Kidney epithelial cell (primary cell): ENCODE data around the gene ZNF219. TPM values are rescaled to one million over a fixed set of nuclear protein-coding genes. Genes with fewer than 3 reads are reported as not detected.

ENCODE experiments used
- DNase-seq: peaks from one replicate; pipeline ENCODE4 v3.0.0-alpha.2; 2010; ENCODE audit warnings: low read depth
- H3K27me3 ChIP-seq: 2 replicates; pipeline ENCODE4 v1.6.0; 2011; ENCODE audit warnings: low read length; ENCODE audit not compliant: control insufficient read depth, insufficient read depth
- H3K36me3 ChIP-seq: 2 replicates; pipeline ENCODE4 v1.5.1; 2011; ENCODE audit warnings: low read length; ENCODE audit not compliant: control insufficient read depth, insufficient read depth
- H3K4me3 ChIP-seq: 2 replicates; pipeline ENCODE4 v1.5.1; 2011; ENCODE audit warnings: low read depth, mild to moderate bottlenecking, control low read depth, low read length
- total RNA-seq: library from RNA; depleted of rRNA; stranded (reverse); fragments of >200 nt; gene quantifications from 2 replicates; pipeline ENCODE4 v1.2.3, GENCODE V29; 2015
- TF ChIP-seq, protein P1 (sequence below): IDR thresholded peaks from 2 replicates; pipeline ENCODE4 v1.5.1; 2011; ENCODE audit warnings: mild to moderate bottlenecking, moderate library complexity, low read length, control low read depth, inconsistent platforms; ENCODE audit not compliant: insufficient read depth, poor library complexity, severe bottlenecking

Gene ZNF219
- total RNA-seq, 1 donor from 2014 or later, result 25.5 TPM

DNA sequence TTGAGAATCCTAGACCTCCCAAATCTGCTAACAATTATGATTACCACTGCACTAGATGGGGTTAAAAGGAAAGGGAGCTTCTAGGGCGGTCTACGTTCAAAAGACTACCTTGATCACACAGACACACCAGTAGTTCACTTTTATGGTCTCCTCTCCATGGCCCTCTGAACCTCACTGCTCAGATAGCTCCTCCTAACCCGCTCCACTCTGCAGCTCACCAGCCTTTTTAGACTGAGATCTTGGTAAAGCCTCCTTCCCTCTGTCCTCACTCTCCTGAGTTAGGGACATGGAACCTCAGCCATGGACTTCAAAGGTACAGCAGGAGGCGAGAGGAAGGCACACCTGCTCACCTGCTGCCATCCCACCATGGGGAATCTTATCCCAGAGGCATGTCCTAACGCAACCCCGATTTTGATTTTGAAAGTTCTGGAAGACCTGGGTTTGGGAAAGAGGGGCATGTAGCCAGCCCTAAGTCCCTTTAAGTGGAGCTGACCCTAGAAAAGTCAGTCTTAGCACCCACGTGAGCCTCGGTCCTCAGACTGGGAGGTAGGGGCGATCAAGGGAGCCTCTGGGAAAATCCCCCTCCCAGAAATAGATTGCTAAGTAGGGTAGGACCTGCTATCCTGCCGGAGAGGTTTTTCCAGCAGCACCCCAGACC, 1.3 kb downstream of the ZNF219 start:
- H3K4me3 ChIP-seq, result peak overlapping the region; percentile 42
- no peaks in the 10 kb centered on the region for H3K27me3 ChIP-seq
- no peaks in the 10 kb centered on the region for H3K36me3 ChIP-seq
- TF ChIP-seq, protein P1, sequence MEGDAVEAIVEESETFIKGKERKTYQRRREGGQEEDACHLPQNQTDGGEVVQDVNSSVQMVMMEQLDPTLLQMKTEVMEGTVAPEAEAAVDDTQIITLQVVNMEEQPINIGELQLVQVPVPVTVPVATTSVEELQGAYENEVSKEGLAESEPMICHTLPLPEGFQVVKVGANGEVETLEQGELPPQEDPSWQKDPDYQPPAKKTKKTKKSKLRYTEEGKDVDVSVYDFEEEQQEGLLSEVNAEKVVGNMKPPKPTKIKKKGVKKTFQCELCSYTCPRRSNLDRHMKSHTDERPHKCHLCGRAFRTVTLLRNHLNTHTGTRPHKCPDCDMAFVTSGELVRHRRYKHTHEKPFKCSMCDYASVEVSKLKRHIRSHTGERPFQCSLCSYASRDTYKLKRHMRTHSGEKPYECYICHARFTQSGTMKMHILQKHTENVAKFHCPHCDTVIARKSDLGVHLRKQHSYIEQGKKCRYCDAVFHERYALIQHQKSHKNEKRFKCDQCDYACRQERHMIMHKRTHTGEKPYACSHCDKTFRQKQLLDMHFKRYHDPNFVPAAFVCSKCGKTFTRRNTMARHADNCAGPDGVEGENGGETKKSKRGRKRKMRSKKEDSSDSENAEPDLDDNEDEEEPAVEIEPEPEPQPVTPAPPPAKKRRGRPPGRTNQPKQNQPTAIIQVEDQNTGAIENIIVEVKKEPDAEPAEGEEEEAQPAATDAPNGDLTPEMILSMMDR, result no peak
- DNase-seq, result no peak

DNA sequence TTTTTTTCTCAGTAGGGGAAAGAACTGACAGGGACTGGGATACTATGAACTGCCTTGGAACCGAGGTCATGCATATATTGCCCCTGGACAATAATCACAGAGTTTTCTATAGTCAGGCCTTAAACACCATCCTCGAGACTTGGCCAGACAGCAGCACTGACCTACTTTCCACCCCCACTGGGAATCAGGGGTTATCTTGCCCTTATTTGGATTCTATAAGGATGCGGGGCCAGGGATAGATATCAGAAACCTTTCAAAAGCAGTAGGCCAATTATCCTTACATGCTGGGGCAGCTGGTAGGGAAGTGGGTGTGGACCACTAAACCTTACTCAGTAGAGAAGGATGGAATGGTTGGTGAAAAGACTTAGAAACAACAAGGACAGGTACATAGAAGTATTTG, 2.0 kb downstream of the ZNF219 start:
- Histone ChIP-seq H3K36me3 (no peaks in the 10 kb centered on the region), H3K4me3 (no peak overlapping the region), H3K27me3 (no peaks in the 10 kb centered on the region)
- no peak for DNase-seq
- TF ChIP-seq, protein P1, result no peak

DNA sequence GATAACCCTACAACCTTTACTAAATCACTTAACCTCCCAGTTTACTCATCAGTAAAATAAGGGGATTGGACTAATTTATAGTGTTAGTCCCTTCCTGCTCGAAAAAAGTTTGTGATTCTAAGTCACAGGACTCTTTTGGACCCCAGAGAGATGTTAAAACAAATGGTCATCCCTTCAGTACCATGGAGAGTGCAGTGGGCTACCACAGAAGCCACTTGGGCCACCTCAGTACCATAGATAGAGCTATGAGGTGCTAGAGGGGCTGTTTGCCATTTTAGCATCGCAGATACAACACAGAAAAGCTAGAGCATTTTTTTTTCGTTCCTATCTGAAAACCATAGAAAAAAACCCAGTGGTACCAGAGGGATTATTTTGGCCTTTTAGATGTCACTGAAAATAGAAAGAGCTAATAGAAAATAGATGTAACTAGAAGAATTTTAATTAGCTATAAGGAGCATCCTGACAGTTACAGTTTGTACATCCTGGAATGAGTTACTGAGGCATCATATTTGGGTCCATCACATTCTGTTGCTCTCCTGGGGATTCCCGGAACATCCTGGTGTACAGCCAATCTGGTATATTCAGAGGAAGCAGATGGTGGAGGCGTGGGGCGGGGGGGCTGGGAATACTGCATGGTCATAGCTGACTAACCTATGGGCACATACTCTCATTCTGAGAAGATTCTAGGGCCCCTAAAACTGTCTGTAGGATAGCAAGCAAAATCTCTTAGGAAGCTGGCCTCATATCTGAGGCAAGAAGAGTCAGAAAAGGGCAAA, 2.8 kb downstream of the ZNF219 start:
- TF ChIP-seq, protein P1, result no peak
- Histone ChIP-seq H3K27me3 (no peaks in the 10 kb centered on the region), H3K36me3 (no peaks in the 10 kb centered on the region), H3K4me3 (no peak overlapping the region)
- no peak for DNase-seq

- Histone ChIP-seq H3K4me3 (no peak overlapping the region), H3K27me3 (no peaks in the 10 kb centered on the region), H3K36me3 (no peaks in the 10 kb centered on the region)
- TF ChIP-seq, protein P1, result peak; percentile 58
- no peak for DNase-seq
Observed at GRCh38 chr14:21093769-21094681, 4.4 kb downstream of the ZNF219 start.

- no peaks in the 10 kb centered on the region for H3K27me3 ChIP-seq
- no peaks in the 10 kb centered on the region for H3K36me3 ChIP-seq
- no peak overlapping the region for H3K4me3 ChIP-seq
- DNase-seq, result no peak
- TF ChIP-seq, protein P1, result no peak
Observed at GRCh38 chr14:21093018-21093417, 5.4 kb downstream of the ZNF219 start.
